Measurements from ENCODE around the gene TMEM254. TPM values are rescaled to one million over a fixed set of nuclear protein-coding genes. Genes with fewer than 3 reads are reported as not detected.
"Not testable (repeated sequence)": the region's sequence is repeated elsewhere in the genome, so short reads cannot be mapped to it uniquely, and the experiment has no call there.

TMEM254 gene
- total RNA-seq, 1 donor from 2014 or later: 14.3 TPM

DNA sequence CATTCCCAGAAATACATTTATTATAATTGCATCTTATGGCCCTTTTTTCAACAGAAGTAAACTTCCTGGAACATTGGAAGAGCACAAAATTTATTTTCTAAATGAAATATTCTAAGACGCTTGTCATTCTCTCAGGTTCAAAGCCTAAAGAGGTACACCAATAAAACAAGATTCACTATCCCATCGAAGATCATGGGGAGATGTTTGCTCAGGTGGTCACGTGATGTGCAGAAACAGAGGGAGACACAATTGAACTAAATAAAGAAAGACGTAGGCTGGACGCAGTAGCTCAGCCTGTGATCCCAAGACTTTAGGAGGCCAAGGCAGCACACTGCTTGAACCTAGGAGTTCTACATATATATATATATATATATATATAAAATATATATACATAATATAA is 46.0 kb upstream of the TMEM254 start:
- H3K9me3 Mint-ChIP-seq (ENCODE audit: unreplicated experiment): no peaks in the 10 kb centered on the region
- Histone ChIP-seq H3K4me2 (ENCODE audit: low read length) (no peak overlapping the region), H3K27ac (ENCODE audit: low read depth, low read length) (no peak overlapping the region), H3K36me3 (ENCODE audit: insufficient read depth, low read length) (no peaks in the 10 kb centered on the region), H3K9me3 (ENCODE audit: insufficient read depth, low read depth, low read length) (no peaks in the 10 kb centered on the region), H4K20me1 (ENCODE audit: insufficient read depth, low read length) (no peaks in the 10 kb centered on the region), H3K79me2 (ENCODE audit: insufficient read depth, low read length) (no peaks in the 10 kb centered on the region), H2AFZ (ENCODE audit: low read depth, low read length) (no peak overlapping the region), H3K4me1 (ENCODE audit: insufficient read depth, low read length) (no peaks in the 10 kb centered on the region), H3K27me3 (ENCODE audit: insufficient read depth, low read length) (no peaks in the 10 kb centered on the region), H3K4me3 (ENCODE audit: insufficient read depth, low read depth, low read length) (no peak overlapping the region), H3K9ac (ENCODE audit: low read length) (no peak overlapping the region)
- H3K36me3 Mint-ChIP-seq (ENCODE audit: low read depth, unreplicated experiment): no peaks in the 10 kb centered on the region
- no peaks in the 10 kb centered on the region for H3K27me3 Mint-ChIP-seq (ENCODE audit: low read depth, unreplicated experiment)
- no peak for DNase-seq (ENCODE audit: low read depth)
- H3K4me1 Mint-ChIP-seq (ENCODE audit: low read depth, unreplicated experiment): no peaks in the 10 kb centered on the region
- H3K4me3 Mint-ChIP-seq (ENCODE audit: unreplicated experiment): no peak overlapping the region
- FAIRE-seq: no peak
- H3K27ac Mint-ChIP-seq (ENCODE audit: unreplicated experiment): no peak overlapping the region
- no peak for TF ChIP-seq EZH2 (IDR thresholded peaks at IDR 0.05; ENCODE audit: insufficient read depth, low read length)
- TF ChIP-seq, protein P1, sequence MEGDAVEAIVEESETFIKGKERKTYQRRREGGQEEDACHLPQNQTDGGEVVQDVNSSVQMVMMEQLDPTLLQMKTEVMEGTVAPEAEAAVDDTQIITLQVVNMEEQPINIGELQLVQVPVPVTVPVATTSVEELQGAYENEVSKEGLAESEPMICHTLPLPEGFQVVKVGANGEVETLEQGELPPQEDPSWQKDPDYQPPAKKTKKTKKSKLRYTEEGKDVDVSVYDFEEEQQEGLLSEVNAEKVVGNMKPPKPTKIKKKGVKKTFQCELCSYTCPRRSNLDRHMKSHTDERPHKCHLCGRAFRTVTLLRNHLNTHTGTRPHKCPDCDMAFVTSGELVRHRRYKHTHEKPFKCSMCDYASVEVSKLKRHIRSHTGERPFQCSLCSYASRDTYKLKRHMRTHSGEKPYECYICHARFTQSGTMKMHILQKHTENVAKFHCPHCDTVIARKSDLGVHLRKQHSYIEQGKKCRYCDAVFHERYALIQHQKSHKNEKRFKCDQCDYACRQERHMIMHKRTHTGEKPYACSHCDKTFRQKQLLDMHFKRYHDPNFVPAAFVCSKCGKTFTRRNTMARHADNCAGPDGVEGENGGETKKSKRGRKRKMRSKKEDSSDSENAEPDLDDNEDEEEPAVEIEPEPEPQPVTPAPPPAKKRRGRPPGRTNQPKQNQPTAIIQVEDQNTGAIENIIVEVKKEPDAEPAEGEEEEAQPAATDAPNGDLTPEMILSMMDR (IDR thresholded peaks at IDR 0.05; ENCODE audit: insufficient read depth, low read depth, low read length): no peak

DNA sequence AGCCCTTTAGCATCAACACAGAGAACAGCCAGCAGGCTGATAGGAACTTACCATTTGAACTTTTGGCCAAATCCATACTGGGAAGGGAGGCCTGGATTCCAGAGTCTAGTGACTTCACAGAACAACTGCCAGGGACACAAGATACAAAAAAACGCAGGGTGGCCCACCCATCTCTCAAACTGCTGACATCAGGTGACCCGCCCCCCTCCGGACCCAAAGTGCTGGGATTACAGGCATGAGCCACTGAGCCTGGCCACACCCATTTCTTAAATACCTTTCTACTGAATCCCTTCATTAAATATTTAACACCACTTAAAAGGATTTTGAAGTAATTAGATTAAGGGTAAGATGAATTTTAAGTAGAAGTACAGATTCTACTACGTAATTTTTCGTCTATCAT is 43.7 kb upstream of the TMEM254 start:
- H4K20me1 ChIP-seq (ENCODE audit: insufficient read depth, low read length); H3K9me3 Mint-ChIP-seq (ENCODE audit: unreplicated experiment); H3K4me3 ChIP-seq (ENCODE audit: insufficient read depth, low read depth, low read length); H3K9ac ChIP-seq (ENCODE audit: low read length); H3K79me2 ChIP-seq (ENCODE audit: insufficient read depth, low read length); H3K27me3 Mint-ChIP-seq (ENCODE audit: low read depth, unreplicated experiment); H3K4me1 Mint-ChIP-seq (ENCODE audit: low read depth, unreplicated experiment); H3K27ac Mint-ChIP-seq (ENCODE audit: unreplicated experiment); H3K36me3 ChIP-seq (ENCODE audit: insufficient read depth, low read length); H3K4me2 ChIP-seq (ENCODE audit: low read length); H3K27ac ChIP-seq (ENCODE audit: low read depth, low read length); H3K4me1 ChIP-seq (ENCODE audit: insufficient read depth, low read length); H3K4me3 Mint-ChIP-seq (ENCODE audit: unreplicated experiment); H3K36me3 Mint-ChIP-seq (ENCODE audit: low read depth, unreplicated experiment); FAIRE-seq; DNase-seq (ENCODE audit: low read depth); H2AFZ ChIP-seq (ENCODE audit: low read depth, low read length); H3K27me3 ChIP-seq (ENCODE audit: insufficient read depth, low read length); H3K9me3 ChIP-seq (ENCODE audit: insufficient read depth, low read depth, low read length): not testable (repeated sequence)

- FAIRE-seq; H3K79me2 ChIP-seq (ENCODE audit: insufficient read depth, low read length); H3K4me1 Mint-ChIP-seq (ENCODE audit: low read depth, unreplicated experiment); H3K27ac ChIP-seq (ENCODE audit: low read depth, low read length); H3K9ac ChIP-seq (ENCODE audit: low read length); H3K36me3 ChIP-seq (ENCODE audit: insufficient read depth, low read length); H3K36me3 Mint-ChIP-seq (ENCODE audit: low read depth, unreplicated experiment); H3K9me3 Mint-ChIP-seq (ENCODE audit: unreplicated experiment); H3K27me3 ChIP-seq (ENCODE audit: insufficient read depth, low read length); H3K4me3 ChIP-seq (ENCODE audit: insufficient read depth, low read depth, low read length); H4K20me1 ChIP-seq (ENCODE audit: insufficient read depth, low read length); DNase-seq (ENCODE audit: low read depth); H3K4me2 ChIP-seq (ENCODE audit: low read length); H3K27me3 Mint-ChIP-seq (ENCODE audit: low read depth, unreplicated experiment); H3K27ac Mint-ChIP-seq (ENCODE audit: unreplicated experiment); H3K9me3 ChIP-seq (ENCODE audit: insufficient read depth, low read depth, low read length); H2AFZ ChIP-seq (ENCODE audit: low read depth, low read length); H3K4me1 ChIP-seq (ENCODE audit: insufficient read depth, low read length); H3K4me3 Mint-ChIP-seq (ENCODE audit: unreplicated experiment): not testable (repeated sequence)
Observed at GRCh38 chr10:80035430-80035829, 43.0 kb upstream of the TMEM254 start.

- not testable (repeated sequence) for H3K27me3 Mint-ChIP-seq (ENCODE audit: low read depth, unreplicated experiment); H3K27ac Mint-ChIP-seq (ENCODE audit: unreplicated experiment); H3K27ac ChIP-seq (ENCODE audit: low read depth, low read length); H3K27me3 ChIP-seq (ENCODE audit: insufficient read depth, low read length); H3K4me2 ChIP-seq (ENCODE audit: low read length); H4K20me1 ChIP-seq (ENCODE audit: insufficient read depth, low read length); H3K4me3 ChIP-seq (ENCODE audit: insufficient read depth, low read depth, low read length); H3K9ac ChIP-seq (ENCODE audit: low read length); H3K9me3 Mint-ChIP-seq (ENCODE audit: unreplicated experiment); H3K36me3 Mint-ChIP-seq (ENCODE audit: low read depth, unreplicated experiment); DNase-seq (ENCODE audit: low read depth); H3K9me3 ChIP-seq (ENCODE audit: insufficient read depth, low read depth, low read length); H3K36me3 ChIP-seq (ENCODE audit: insufficient read depth, low read length); H3K4me1 Mint-ChIP-seq (ENCODE audit: low read depth, unreplicated experiment); H3K79me2 ChIP-seq (ENCODE audit: insufficient read depth, low read length); FAIRE-seq; H2AFZ ChIP-seq (ENCODE audit: low read depth, low read length); H3K4me1 ChIP-seq (ENCODE audit: insufficient read depth, low read length); H3K4me3 Mint-ChIP-seq (ENCODE audit: unreplicated experiment)
Observed at GRCh38 chr10:80036921-80037500, 41.5 kb upstream of the TMEM254 start.

- not testable (repeated sequence) for H3K27ac Mint-ChIP-seq (ENCODE audit: unreplicated experiment); H3K4me3 Mint-ChIP-seq (ENCODE audit: unreplicated experiment); H3K4me2 ChIP-seq (ENCODE audit: low read length); H3K27ac ChIP-seq (ENCODE audit: low read depth, low read length); H4K20me1 ChIP-seq (ENCODE audit: insufficient read depth, low read length); H3K4me3 ChIP-seq (ENCODE audit: insufficient read depth, low read depth, low read length); H3K27me3 Mint-ChIP-seq (ENCODE audit: low read depth, unreplicated experiment); H3K9me3 ChIP-seq (ENCODE audit: insufficient read depth, low read depth, low read length); DNase-seq (ENCODE audit: low read depth); H3K4me1 ChIP-seq (ENCODE audit: insufficient read depth, low read length); FAIRE-seq; H3K79me2 ChIP-seq (ENCODE audit: insufficient read depth, low read length); H3K27me3 ChIP-seq (ENCODE audit: insufficient read depth, low read length); H3K9me3 Mint-ChIP-seq (ENCODE audit: unreplicated experiment); H3K4me1 Mint-ChIP-seq (ENCODE audit: low read depth, unreplicated experiment); H3K9ac ChIP-seq (ENCODE audit: low read length); H3K36me3 Mint-ChIP-seq (ENCODE audit: low read depth, unreplicated experiment); H2AFZ ChIP-seq (ENCODE audit: low read depth, low read length); H3K36me3 ChIP-seq (ENCODE audit: insufficient read depth, low read length)
Observed at GRCh38 chr10:80038226-80038625, 40.2 kb upstream of the TMEM254 start.

Measured in astrocyte (in vitro differentiated cells and primary cell).